Astrocyte (in vitro differentiated cells and primary cell): ENCODE results near the gene RANBP1.

Source experiments
- CTCF ChIP-seq: IDR thresholded peaks from 2 replicates; pipeline ENCODE4 v1.5.1; 2011; ENCODE audit warnings: low read depth, mild to moderate bottlenecking, inconsistent platforms, low read length, moderate library complexity; ENCODE audit not compliant: insufficient read depth
- EZH2 ChIP-seq: IDR thresholded peaks from 2 replicates; pipeline ENCODE4 v1.6.1; 2012; ENCODE audit warnings: mild to moderate bottlenecking, low read length, inconsistent platforms; ENCODE audit not compliant: insufficient read depth

- TF ChIP-seq EZH2 (no peak), CTCF (no peak)
Measured at GRCh38 chr22:20170170-20170569, 54.3 kb downstream of the RANBP1 start.
